ENCODE data around the gene CORO1A. TPM values are rescaled to one million over a fixed set of nuclear protein-coding genes. Genes with fewer than 3 reads are reported as not detected.

The CORO1A gene
- total RNA-seq, 4 donors from 2014 or later = 21.2 to 205 (median 32.1) TPM

- Histone ChIP-seq H3K27me3 (no peaks in the 10 kb centered on the region), H3K36me3 (no peaks in the 10 kb centered on the region), H3K9me3 (no peaks in the 10 kb centered on the region), H3K4me3 (no peak overlapping the region), H3K4me1 (peaks cover 0 to 16% (median 0%) of the 10 kb centered on the region in 4 donors), H3K27ac (no peak overlapping the region)
- DNase-seq = no peak
- TF ChIP-seq POLR2A (IDR thresholded peaks at IDR 0.05) (no peak), CTCF (IDR thresholded peaks at IDR 0.05) (no peak)
Observed at GRCh38 chr16:30179195-30179594, 4.2 kb upstream of the CORO1A start.

DNA sequence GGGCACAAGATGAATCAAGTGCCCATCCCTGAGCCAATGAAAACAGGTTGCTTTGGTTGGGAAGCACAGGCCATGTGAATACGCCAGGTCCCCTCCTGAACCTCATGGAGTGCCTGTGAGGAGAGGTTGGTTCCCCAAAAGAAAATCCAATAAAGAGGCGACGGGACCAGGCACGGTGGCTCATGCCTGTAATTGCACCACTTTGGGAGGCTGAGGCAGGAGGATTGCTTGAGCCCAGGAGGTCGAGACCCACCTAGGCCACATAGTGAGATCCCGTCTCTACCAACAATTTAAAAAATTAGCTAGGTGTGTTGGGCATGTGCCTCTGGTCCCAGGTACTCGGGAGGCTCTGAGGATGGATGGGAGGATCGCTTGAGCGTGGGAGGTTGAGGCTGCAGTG lies 3.5 kb upstream of the CORO1A start:
- peaks cover 0 to 21% (median 0%) of the 10 kb centered on the region in 4 donors for H3K4me1 ChIP-seq
- TF ChIP-seq POLR2A (IDR thresholded peaks at IDR 0.05) (no peak), CTCF (IDR thresholded peaks at IDR 0.05) (no peak)
- H3K36me3 ChIP-seq = no peaks in the 10 kb centered on the region
- H3K27ac ChIP-seq = no peak overlapping the region
- H3K4me3 ChIP-seq = no peak overlapping the region
- DNase-seq = no peak
- H3K9me3 ChIP-seq = no peaks in the 10 kb centered on the region
- H3K27me3 ChIP-seq = no peaks in the 10 kb centered on the region

GRCh38 chr16:30180741-30181140 lies 2.7 kb upstream of the CORO1A start:
- DNase-seq = no peak
- Histone ChIP-seq H3K27me3 (no peaks in the 10 kb centered on the region), H3K4me1 (peaks cover 0 to 21% (median 0%) of the 10 kb centered on the region in 4 donors), H3K36me3 (no peaks in the 10 kb centered on the region), H3K27ac (no peak overlapping the region), H3K9me3 (no peaks in the 10 kb centered on the region), H3K4me3 (no peak overlapping the region)
- TF ChIP-seq CTCF (IDR thresholded peaks at IDR 0.05) (no peak), POLR2A (IDR thresholded peaks at IDR 0.05) (no peak)

DNA sequence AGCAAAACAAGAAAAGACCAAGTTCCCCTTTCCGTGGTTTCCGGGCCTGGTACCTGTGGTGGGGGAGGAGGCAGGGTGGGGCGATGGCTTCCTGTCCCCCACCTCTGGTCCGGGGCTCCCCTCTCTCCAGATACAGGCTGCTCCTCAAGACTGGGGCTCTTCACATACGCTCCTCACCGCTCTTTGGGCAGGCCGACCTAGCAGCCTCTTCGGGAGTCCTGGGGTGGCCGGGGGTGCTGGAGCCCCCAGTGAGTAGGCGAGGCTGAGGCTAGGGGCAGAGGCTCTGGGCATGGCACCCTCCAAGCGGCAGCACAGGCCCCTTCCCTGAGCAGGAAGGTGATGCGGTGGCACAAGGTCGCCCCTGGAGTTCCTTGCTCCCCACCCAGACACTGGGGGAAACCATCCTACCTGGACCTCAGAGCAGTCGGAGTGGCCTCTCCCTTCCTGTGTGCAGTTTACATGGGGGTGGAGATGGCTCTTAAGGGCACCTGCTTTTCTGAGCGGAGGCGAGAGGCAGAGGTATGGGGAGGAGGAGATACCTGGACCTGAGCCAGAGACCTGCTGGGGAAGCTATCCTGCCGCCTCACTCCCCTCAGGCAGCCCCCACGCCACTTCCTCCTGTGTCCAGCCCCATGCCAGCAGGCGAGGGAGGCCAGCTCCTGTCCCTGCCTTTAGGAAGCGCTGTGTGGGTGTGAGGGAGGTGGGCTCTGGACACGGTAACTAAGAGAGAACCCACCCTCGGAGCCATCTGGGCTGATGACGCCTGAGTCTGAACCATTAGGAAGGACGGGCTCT lies 891 bp downstream of the CORO1A start:
- Histone ChIP-seq H3K27ac (peak overlapping the region; percentile 80 to 97 (median 86)), H3K4me3 (peak overlapping the region; percentile 65 to 97 (median 67)), H3K9me3 (no peaks in the 10 kb centered on the region), H3K27me3 (no peaks in the 10 kb centered on the region), H3K36me3 (no peaks in the 10 kb centered on the region), H3K4me1 (peaks cover 0 to 34% (median 19%) of the 10 kb centered on the region in 4 donors)
- DNase-seq = peak; percentile 57 to 94 (median 90)
- TF ChIP-seq POLR2A (IDR thresholded peaks at IDR 0.05) (peak; percentile 11 to 16), CTCF (IDR thresholded peaks at IDR 0.05) (no peak)

GRCh38 chr16:30184891-30185682 lies 1.7 kb downstream of the CORO1A start:
- no peaks in the 10 kb centered on the region for H3K9me3 ChIP-seq
- no peaks in the 10 kb centered on the region for H3K36me3 ChIP-seq
- DNase-seq = peak in 2 of 3 donors; percentile 48 to 63
- H3K4me3 ChIP-seq = peak overlapping the region; percentile 65 to 97 (median 67)
- TF ChIP-seq POLR2A (IDR thresholded peaks at IDR 0.05) = no peak
- no peak for TF ChIP-seq CTCF (IDR thresholded peaks at IDR 0.05)
- peak overlapping the region; percentile 80 to 97 (median 86) for H3K27ac ChIP-seq
- H3K27me3 ChIP-seq = no peaks in the 10 kb centered on the region
- H3K4me1 ChIP-seq = peaks cover 0 to 34% (median 19%) of the 10 kb centered on the region in 4 donors
